ENCODE data around the gene WIZ.
A peak's percentile ranks its signal among the peaks of the same experiment; 100 is the strongest.

The WIZ gene

GRCh38 chr19:15422296-15423075 lies 27.3 kb downstream of the WIZ start:
- H3K4me3 ChIP-seq (ENCODE audit: low read depth, low read length): no peak overlapping the region
- no peaks in the 10 kb centered on the region for H3K27me3 ChIP-seq (ENCODE audit: insufficient read depth, low read depth, severe bottlenecking)
- no peak overlapping the region for H3K27ac ChIP-seq
- H3K36me3 ChIP-seq: peaks cover 52% of the 10 kb centered on the region
- no peaks in the 10 kb centered on the region for H3K9me3 ChIP-seq (ENCODE audit: severe bottlenecking)
- no peak for TF ChIP-seq CTCF (IDR thresholded peaks at IDR 0.05; ENCODE audit: low read depth, low read length)
- no peak for DNase-seq

GRCh38 chr19:15421721-15422260 lies 28.0 kb downstream of the WIZ start:
- TF ChIP-seq CTCF (IDR thresholded peaks at IDR 0.05; ENCODE audit: low read depth, low read length): no peak
- Histone ChIP-seq H3K36me3 (peaks cover 50% of the 10 kb centered on the region), H3K9me3 (ENCODE audit: severe bottlenecking) (no peaks in the 10 kb centered on the region), H3K4me3 (ENCODE audit: low read depth, low read length) (no peak overlapping the region), H3K27me3 (ENCODE audit: insufficient read depth, low read depth, severe bottlenecking) (no peaks in the 10 kb centered on the region), H3K27ac (no peak overlapping the region)
- DNase-seq: no peak

GRCh38 chr19:15421136-15421695 lies 28.5 kb downstream of the WIZ start:
- H3K36me3 ChIP-seq: peaks cover 50% of the 10 kb centered on the region
- H3K27ac ChIP-seq: no peak overlapping the region
- DNase-seq: no peak

GRCh38 chr19:15419413-15420025 lies 30.2 kb downstream of the WIZ start:
- no peak for DNase-seq
- Histone ChIP-seq H3K27me3 (ENCODE audit: insufficient read depth, low read depth, severe bottlenecking) (no peaks in the 10 kb centered on the region), H3K27ac (no peak overlapping the region), H3K9me3 (ENCODE audit: severe bottlenecking) (no peaks in the 10 kb centered on the region), H3K36me3 (peaks cover 50% of the 10 kb centered on the region), H3K4me3 (ENCODE audit: low read depth, low read length) (peak overlapping the region; percentile 38)
- TF ChIP-seq CTCF (IDR thresholded peaks at IDR 0.05; ENCODE audit: low read depth, low read length): no peak

More at GRCh38 chr19:15421136-15421695, 28.5 kb downstream of the WIZ start:
- no peak for TF ChIP-seq CTCF (IDR thresholded peaks at IDR 0.05; ENCODE audit: low read depth, low read length)
- Histone ChIP-seq H3K9me3 (ENCODE audit: severe bottlenecking) (no peaks in the 10 kb centered on the region), H3K27me3 (ENCODE audit: insufficient read depth, low read depth, severe bottlenecking) (no peaks in the 10 kb centered on the region), H3K4me3 (ENCODE audit: low read depth, low read length) (no peak overlapping the region)

GRCh38 chr19:15418579-15419412 lies 31.0 kb downstream of the WIZ start, which contains the start of gene AKAP8L:
AKAP8L (minus strand) TSS chr19:15418988; CDS start chr19:15418923, 65 bp downstream.
- DNase-seq: peak; percentile 99
- peaks cover 43% of the 10 kb centered on the region for H3K36me3 ChIP-seq
- peak within 1 kb of the TSS; percentile 75 for H3K4me3 ChIP-seq (ENCODE audit: low read depth, low read length)
- no peaks in the 10 kb centered on the region for H3K9me3 ChIP-seq (ENCODE audit: severe bottlenecking)
- H3K27ac ChIP-seq: peak within 1 kb of the TSS; percentile 93
- no peaks in the 10 kb centered on the region for H3K27me3 ChIP-seq (ENCODE audit: insufficient read depth, low read depth, severe bottlenecking)
- TF ChIP-seq CTCF (IDR thresholded peaks at IDR 0.05; ENCODE audit: low read depth, low read length): peak; percentile 78

Measured in WERI-Rb-1 (cell line).